GM23338 (cell line): ENCODE results near the gene HMGN4.

Source experiments
- CREB1 ChIP-seq: fragments of 250-450 bp; sonication (Bioruptor Pico); IDR thresholded peaks from 2 replicates; pipeline ENCODE4 v1.5.0; 2020; ENCODE audit warnings: low read depth, mild to moderate bottlenecking, moderate library complexity
- CTCF ChIP-seq, 2 experiments: fragments of 200-600 bp in 1 of 2; sonication (generic) in 1 of 2; conservative IDR thresholded peaks; 2 replicates each; pipeline versions ENCODE4 v1.5.1 to v1.6.1; 2016 to 2017; ENCODE audit warnings: antibody characterized with exemption in 2 of 2, low read depth in 2 of 2, mild to moderate bottlenecking in 2 of 2, moderate library complexity in 1 of 2
- ETS1 ChIP-seq: IDR thresholded peaks from 2 replicates; pipeline ENCODE4 v1.6.1; 2016; ENCODE audit warnings: antibody characterized with exemption
- EZH2 ChIP-seq: fragments of 200-600 bp; sonication (generic); IDR thresholded peaks from one replicate; pipeline ENCODE4 v1.8.0; 2017; ENCODE audit warnings: antibody characterized with exemption, mild to moderate bottlenecking, low read depth; ENCODE audit not compliant: unreplicated experiment
- EZH2phosphoT487 ChIP-seq: fragments of 200-600 bp; sonication (generic); IDR thresholded peaks from one replicate; pipeline ENCODE4 v1.8.1; 2018; ENCODE audit warnings: antibody characterized with exemption; ENCODE audit not compliant: unreplicated experiment
- JUNB ChIP-seq: IDR thresholded peaks from one replicate; pipeline ENCODE4 v1.6.1; 2016; ENCODE audit warnings: antibody characterized with exemption; ENCODE audit not compliant: unreplicated experiment
- POLR2AphosphoS5 ChIP-seq: IDR thresholded peaks from 2 replicates; pipeline ENCODE4 v1.6.1; 2016; ENCODE audit warnings: antibody characterized with exemption, low read depth
- REST ChIP-seq: IDR thresholded peaks from one replicate; pipeline ENCODE4 v1.6.1; 2018; ENCODE audit warnings: antibody characterized with exemption; ENCODE audit not compliant: unreplicated experiment
- STAT1 ChIP-seq: IDR thresholded peaks from one replicate; pipeline ENCODE4 v1.6.1; 2016; ENCODE audit warnings: antibody characterized with exemption; ENCODE audit not compliant: unreplicated experiment
- ZNF114 ChIP-seq: fragments of 250-450 bp; sonication (Bioruptor Pico); IDR thresholded peaks from 2 replicates; pipeline ENCODE4 v1.5.0; 2020; ENCODE audit warnings: mild to moderate bottlenecking, moderate library complexity

- TF ChIP-seq CTCF (conservative IDR thresholded peaks at IDR 0.05; ENCODE audit: low read depth in 2 of 2) (no peak), REST (no peak), POLR2AphosphoS5 (no peak), ZNF114 (CRISPR knock-in tag) (no peak), EZH2 (no peak), EZH2phosphoT487 (no peak), JUNB (no peak), STAT1 (no peak), ETS1 (0 out of 2 replicates have a peak, but pooled peaks have one; percentile 29), CREB1 (CRISPR knock-in tag) (peak; percentile 73; the same call in 1 of the 2 replicates)
Observed at GRCh38 chr6:26537160-26537845, 863 bp upstream of the HMGN4 start.
